HEK293 (cell line): ENCODE data around the gene TMEM63A.

Experiments used
- INSM2 ChIP-seq: fragments of 450-650 bp; formaldehyde crosslinking; IDR thresholded peaks from 2 replicates; pipeline ENCODE4 v1.5.1; 2016; ENCODE audit warnings: missing biosample characterization, missing genetic modification characterization
- REST ChIP-seq: fragments of 450-650 bp; formaldehyde crosslinking; IDR thresholded peaks from 2 replicates; pipeline ENCODE4 v1.5.1; 2016; ENCODE audit warnings: missing biosample characterization, missing genetic modification characterization
- TCF7L2 ChIP-seq: IDR thresholded peaks from 2 replicates; pipeline ENCODE4 v1.6.1; 2011; ENCODE audit warnings: low read depth, mild to moderate bottlenecking, inconsistent platforms, low read length, moderate library complexity, borderline replicate concordance
- ZNF398 ChIP-seq: fragments of 450-650 bp; formaldehyde crosslinking; IDR thresholded peaks from 2 replicates; pipeline ENCODE4 v1.5.1; 2017; ENCODE audit warnings: missing biosample characterization, missing genetic modification characterization
- ZNF558 ChIP-seq: fragments of 450-650 bp; formaldehyde crosslinking; IDR thresholded peaks from 2 replicates; pipeline ENCODE4 v1.5.1; 2016; ENCODE audit warnings: missing biosample characterization, missing genetic modification characterization
- ZNF580 ChIP-seq: fragments of 450-650 bp; formaldehyde crosslinking; IDR thresholded peaks from 2 replicates; pipeline ENCODE4 v1.5.1; 2016; ENCODE audit warnings: missing biosample characterization, missing genetic modification characterization
- TF ChIP-seq, protein P1 (sequence below): fragments of 450-650 bp; formaldehyde crosslinking; IDR thresholded peaks from 2 replicates; pipeline ENCODE4 v1.5.1; 2016; ENCODE audit warnings: missing biosample characterization, missing genetic modification characterization
- TF ChIP-seq, protein P2 (sequence below): fragments of 450-650 bp; formaldehyde crosslinking; IDR thresholded peaks from 2 replicates; pipeline ENCODE4 v1.5.1; 2016; ENCODE audit warnings: missing biosample characterization, missing genetic modification characterization
- TF ChIP-seq, protein P3 (sequence below): fragments of 450-650 bp; formaldehyde crosslinking; IDR thresholded peaks from 2 replicates; pipeline ENCODE4 v1.5.1; 2016; ENCODE audit warnings: missing biosample characterization, missing genetic modification characterization

DNA sequence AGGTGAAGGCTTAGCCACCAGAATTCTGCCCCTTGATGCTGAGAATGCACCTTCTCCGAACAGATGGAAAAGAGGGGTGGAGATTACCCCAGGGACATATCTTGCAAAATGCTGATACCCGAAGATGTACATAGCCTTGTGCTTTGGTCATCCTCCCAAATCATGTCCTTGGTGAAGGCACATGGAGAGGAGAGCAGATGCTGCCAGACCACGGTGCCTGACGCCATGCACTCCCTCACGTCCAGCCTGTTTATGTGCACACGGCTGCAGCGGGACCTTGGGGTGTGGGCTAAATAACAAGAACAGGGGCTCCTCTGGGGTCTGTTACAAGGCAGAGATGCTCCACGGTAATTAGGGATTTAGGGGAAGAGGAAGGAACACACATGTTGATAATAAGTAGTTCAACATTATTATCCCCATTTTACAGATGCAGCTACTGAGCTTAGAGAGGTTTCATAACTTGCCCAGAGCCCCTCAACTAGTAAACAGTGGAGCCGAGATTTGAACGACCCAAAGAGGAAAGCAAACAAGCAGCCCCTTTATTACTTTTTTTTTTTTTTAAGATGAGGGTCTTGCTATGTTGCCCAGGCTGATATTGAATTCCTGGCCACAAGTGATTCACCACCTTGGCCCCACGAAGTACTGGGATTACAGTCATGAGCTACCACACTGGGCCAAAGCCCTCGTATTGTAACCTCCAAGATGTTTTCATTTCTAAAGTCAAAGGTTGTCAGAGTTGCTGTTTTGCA is 59.4 kb downstream of the TMEM63A start:
- TF ChIP-seq REST (tag by site-specific recombination) (no peak), TCF7L2 (no peak), ZNF558 (no peak), ZNF580 (tag by site-specific recombination) (no peak), ZNF398 (tag by site-specific recombination) (no peak), INSM2 (tag by site-specific recombination) (no peak)
- TF ChIP-seq, protein P1, sequence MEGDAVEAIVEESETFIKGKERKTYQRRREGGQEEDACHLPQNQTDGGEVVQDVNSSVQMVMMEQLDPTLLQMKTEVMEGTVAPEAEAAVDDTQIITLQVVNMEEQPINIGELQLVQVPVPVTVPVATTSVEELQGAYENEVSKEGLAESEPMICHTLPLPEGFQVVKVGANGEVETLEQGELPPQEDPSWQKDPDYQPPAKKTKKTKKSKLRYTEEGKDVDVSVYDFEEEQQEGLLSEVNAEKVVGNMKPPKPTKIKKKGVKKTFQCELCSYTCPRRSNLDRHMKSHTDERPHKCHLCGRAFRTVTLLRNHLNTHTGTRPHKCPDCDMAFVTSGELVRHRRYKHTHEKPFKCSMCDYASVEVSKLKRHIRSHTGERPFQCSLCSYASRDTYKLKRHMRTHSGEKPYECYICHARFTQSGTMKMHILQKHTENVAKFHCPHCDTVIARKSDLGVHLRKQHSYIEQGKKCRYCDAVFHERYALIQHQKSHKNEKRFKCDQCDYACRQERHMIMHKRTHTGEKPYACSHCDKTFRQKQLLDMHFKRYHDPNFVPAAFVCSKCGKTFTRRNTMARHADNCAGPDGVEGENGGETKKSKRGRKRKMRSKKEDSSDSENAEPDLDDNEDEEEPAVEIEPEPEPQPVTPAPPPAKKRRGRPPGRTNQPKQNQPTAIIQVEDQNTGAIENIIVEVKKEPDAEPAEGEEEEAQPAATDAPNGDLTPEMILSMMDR (tag by site-specific recombination) = no peak
- TF ChIP-seq, protein P2, sequence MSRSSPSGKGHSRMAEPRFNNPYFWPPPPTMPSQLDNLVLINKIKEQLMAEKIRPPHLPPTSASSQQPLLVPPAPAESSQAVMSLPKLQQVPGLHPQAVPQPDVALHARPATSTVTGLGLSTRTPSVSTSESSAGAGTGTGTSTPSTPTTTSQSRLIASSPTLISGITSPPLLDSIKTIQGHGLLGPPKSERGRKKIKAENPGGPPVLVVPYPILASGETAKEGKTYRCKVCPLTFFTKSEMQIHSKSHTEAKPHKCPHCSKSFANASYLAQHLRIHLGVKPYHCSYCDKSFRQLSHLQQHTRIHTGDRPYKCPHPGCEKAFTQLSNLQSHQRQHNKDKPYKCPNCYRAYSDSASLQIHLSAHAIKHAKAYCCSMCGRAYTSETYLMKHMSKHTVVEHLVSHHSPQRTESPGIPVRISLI (tag by site-specific recombination) = no peak
- TF ChIP-seq, protein P3, sequence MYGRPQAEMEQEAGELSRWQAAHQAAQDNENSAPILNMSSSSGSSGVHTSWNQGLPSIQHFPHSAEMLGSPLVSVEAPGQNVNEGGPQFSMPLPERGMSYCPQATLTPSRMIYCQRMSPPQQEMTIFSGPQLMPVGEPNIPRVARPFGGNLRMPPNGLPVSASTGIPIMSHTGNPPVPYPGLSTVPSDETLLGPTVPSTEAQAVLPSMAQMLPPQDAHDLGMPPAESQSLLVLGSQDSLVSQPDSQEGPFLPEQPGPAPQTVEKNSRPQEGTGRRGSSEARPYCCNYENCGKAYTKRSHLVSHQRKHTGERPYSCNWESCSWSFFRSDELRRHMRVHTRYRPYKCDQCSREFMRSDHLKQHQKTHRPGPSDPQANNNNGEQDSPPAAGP (tag by site-specific recombination) = no peak
